Vagina (tissue), 2 donors: ENCODE results near the gene CALB2. TPM values are rescaled to one million over a fixed set of nuclear protein-coding genes. Genes with fewer than 3 reads are reported as not detected.
"Not testable (repeated sequence)": the region's sequence is repeated elsewhere in the genome, so short reads cannot be mapped to it uniquely, and the experiment has no call there.

Experiments
- DNase-seq, 2 donors: peaks; one replicate each; pipeline ENCODE4 v3.0.0-alpha.2; 2017; ENCODE audit errors: extremely low spot score in 2 of 2
- H3K27ac ChIP-seq: fragments of 200-600 bp; sonication (generic); one replicate; pipeline ENCODE4 v1.5.1; 2019
- H3K27me3 ChIP-seq: fragments of 200-600 bp; sonication (generic); one replicate; pipeline ENCODE4 v1.5.1; 2019
- H3K36me3 ChIP-seq, 2 donors: fragments of 200-600 bp; sonication (generic); one replicate each; pipeline ENCODE4 v1.5.1; 2017 to 2019
- H3K4me1 ChIP-seq: fragments of 200-600 bp; sonication (generic); one replicate; pipeline ENCODE4 v1.5.1; 2019
- H3K4me3 ChIP-seq, 2 donors: fragments of 200-600 bp; sonication (generic); 1 replicate in 1 of 2; 2 replicates in 1 of 2; pipeline ENCODE4 v1.5.1; 2016 to 2019
- H3K9me3 ChIP-seq: fragments of 200-600 bp; sonication (generic); one replicate; pipeline ENCODE4 v1.5.1; 2019
- POLR2A ChIP-seq, 2 donors: fragments of 450-650 bp; IDR thresholded peaks; one replicate each; pipeline ENCODE4 v1.6.1; 2017; ENCODE audit warnings: antibody characterized with exemption in 2 of 2, mild to moderate bottlenecking in 2 of 2, moderate library complexity in 2 of 2
- POLR2AphosphoS5 ChIP-seq, 2 donors: sonication (generic); formaldehyde crosslinking; IDR thresholded peaks; one replicate each; pipeline ENCODE4 v1.9.0; 2017; ENCODE audit warnings: antibody characterized with exemption in 2 of 2, mild to moderate bottlenecking in 2 of 2, low read depth in 1 of 2; ENCODE audit not compliant: insufficient read depth in 1 of 2
- intact Hi-C: fragments of 100-400 bp; cut with DNase I; formaldehyde crosslinking; loops from one replicate; pipeline ENCODE4 v1.15.1; 2023
- total RNA-seq: library from RNA; depleted of rRNA; stranded (reverse); fragments of >200 nt; gene quantifications from one replicate; pipeline ENCODE4 v1.2.3, GENCODE V29; 2016
- TF ChIP-seq, protein P1 (sequence below), 3 experiments: fragments of 450-650 bp in 2 of 3; fragments of 200-600 bp in 1 of 3; sonication (generic) in 1 of 3; IDR thresholded peaks; one replicate each; pipeline ENCODE4 v1.5.1; 2017 to 2019; ENCODE audit warnings: antibody characterized with exemption in 3 of 3, mild to moderate bottlenecking in 2 of 3, moderate library complexity in 2 of 3

The CALB2 gene
- total RNA-seq, 1 donor from 2014 or later, result 3.9 TPM

DNA sequence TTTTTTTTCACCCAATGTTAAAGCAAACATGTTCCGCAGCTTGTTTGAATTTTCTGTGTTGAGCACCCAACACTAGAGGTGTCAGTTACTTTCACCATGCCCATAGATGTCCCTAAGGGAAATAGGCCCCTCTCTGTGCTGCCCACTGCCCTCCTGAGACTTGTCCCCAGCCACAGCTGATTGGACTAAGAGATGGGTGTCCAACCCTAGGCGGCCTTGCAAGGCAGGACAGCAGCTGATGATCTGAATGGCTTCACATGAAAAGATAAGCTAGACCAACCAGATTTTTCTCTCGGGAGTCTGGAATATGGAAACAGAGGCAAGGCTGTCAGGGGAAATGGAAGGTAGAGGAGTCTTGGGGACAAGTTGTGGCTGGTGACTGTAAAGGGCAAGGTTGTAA is 6.1 kb upstream of the CALB2 start:
- Histone ChIP-seq H3K36me3 (no peaks in the 10 kb centered on the region), H3K4me3 (no peak overlapping the region), H3K27ac (no peak overlapping the region), H3K4me1 (no peaks in the 10 kb centered on the region), H3K27me3 (no peaks in the 10 kb centered on the region), H3K9me3 (no peaks in the 10 kb centered on the region)
- DNase-seq, result peak in 1 of 2 donors; percentile 25
- TF ChIP-seq POLR2A (IDR thresholded peaks at IDR 0.05), result no peak
- no peak for TF ChIP-seq POLR2AphosphoS5 (IDR thresholded peaks at IDR 0.05; ENCODE audit: insufficient read depth in 1 of 2, low read depth in 1 of 2)
- TF ChIP-seq, protein P1, sequence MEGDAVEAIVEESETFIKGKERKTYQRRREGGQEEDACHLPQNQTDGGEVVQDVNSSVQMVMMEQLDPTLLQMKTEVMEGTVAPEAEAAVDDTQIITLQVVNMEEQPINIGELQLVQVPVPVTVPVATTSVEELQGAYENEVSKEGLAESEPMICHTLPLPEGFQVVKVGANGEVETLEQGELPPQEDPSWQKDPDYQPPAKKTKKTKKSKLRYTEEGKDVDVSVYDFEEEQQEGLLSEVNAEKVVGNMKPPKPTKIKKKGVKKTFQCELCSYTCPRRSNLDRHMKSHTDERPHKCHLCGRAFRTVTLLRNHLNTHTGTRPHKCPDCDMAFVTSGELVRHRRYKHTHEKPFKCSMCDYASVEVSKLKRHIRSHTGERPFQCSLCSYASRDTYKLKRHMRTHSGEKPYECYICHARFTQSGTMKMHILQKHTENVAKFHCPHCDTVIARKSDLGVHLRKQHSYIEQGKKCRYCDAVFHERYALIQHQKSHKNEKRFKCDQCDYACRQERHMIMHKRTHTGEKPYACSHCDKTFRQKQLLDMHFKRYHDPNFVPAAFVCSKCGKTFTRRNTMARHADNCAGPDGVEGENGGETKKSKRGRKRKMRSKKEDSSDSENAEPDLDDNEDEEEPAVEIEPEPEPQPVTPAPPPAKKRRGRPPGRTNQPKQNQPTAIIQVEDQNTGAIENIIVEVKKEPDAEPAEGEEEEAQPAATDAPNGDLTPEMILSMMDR (IDR thresholded peaks at IDR 0.05), result no peak
- intact Hi-C loops, result no loop called here

GRCh38 chr16:71352963-71353460 is 5.5 kb upstream of the CALB2 start:
- DNase-seq, result peak in 1 of 2 donors; percentile 58
- H3K36me3 ChIP-seq, result no peaks in the 10 kb centered on the region
- no peak overlapping the region for H3K27ac ChIP-seq
- H3K4me1 ChIP-seq, result peaks cover 4% of the 10 kb centered on the region
- H3K9me3 ChIP-seq, result no peaks in the 10 kb centered on the region
- intact Hi-C loops, result no loop called here
- TF ChIP-seq, protein P1 (IDR thresholded peaks at IDR 0.05), result no peak
- TF ChIP-seq POLR2AphosphoS5 (IDR thresholded peaks at IDR 0.05; ENCODE audit: insufficient read depth in 1 of 2, low read depth in 1 of 2) (no peak), POLR2A (IDR thresholded peaks at IDR 0.05) (no peak)
- no peaks in the 10 kb centered on the region for H3K27me3 ChIP-seq
- no peak overlapping the region for H3K4me3 ChIP-seq

DNA sequence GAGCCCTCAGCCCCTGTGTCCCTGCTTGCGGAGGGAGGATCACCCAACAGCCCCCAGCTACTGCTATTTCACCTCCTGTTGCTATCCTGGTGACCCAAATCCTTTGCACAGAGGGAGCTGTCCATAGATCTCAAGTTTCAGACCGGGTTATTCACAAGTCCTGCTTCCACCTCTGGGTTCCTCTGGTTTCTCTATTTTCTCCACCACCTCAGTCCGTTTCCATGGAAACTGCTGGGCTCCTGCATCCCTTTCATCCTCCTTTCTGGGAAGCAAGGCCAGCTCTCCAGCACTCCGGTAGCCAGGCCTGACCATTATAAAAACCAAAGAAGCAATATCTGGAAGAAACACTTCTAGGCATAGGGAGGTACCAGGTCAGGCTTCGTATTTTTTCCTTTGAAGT is 4.8 kb upstream of the CALB2 start:
- no peaks in the 10 kb centered on the region for H3K9me3 ChIP-seq
- H3K4me1 ChIP-seq, result peaks cover 11% of the 10 kb centered on the region
- no peak for TF ChIP-seq POLR2AphosphoS5 (IDR thresholded peaks at IDR 0.05; ENCODE audit: insufficient read depth in 1 of 2, low read depth in 1 of 2)
- H3K36me3 ChIP-seq, result no peaks in the 10 kb centered on the region
- no peak overlapping the region for H3K27ac ChIP-seq
- no peak overlapping the region for H3K4me3 ChIP-seq
- DNase-seq, result no peak
- no peaks in the 10 kb centered on the region for H3K27me3 ChIP-seq
- intact Hi-C loops, result no loop called here

DNA sequence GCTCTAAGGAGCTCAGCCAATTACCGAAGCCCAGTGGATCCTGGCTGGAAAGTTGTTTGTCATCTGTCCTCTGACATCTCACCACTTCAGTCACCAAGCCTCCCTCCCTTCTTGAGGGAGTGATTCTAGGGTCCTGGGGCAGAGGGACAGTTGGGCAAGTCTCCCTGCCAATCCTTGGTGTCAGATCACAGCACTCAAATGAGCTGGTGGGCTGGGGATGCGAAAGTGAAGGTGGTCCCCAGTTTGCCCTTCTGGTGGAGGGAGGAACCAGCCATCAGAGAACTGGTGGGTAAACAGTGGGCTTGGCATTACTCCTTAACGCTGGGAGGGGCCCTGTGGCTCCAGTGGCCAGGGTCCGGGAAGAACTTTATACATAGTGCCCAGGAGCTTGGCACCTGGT is 4.4 kb upstream of the CALB2 start:
- TF ChIP-seq, protein P1 (IDR thresholded peaks at IDR 0.05), result no peak
- TF ChIP-seq POLR2AphosphoS5 (IDR thresholded peaks at IDR 0.05; ENCODE audit: insufficient read depth in 1 of 2, low read depth in 1 of 2), result no peak
- TF ChIP-seq POLR2A (IDR thresholded peaks at IDR 0.05), result no peak
- intact Hi-C loops, result no loop called here

GRCh38 chr16:71356051-71356740 is 2.3 kb upstream of the CALB2 start:
- TF ChIP-seq, protein P1 (IDR thresholded peaks at IDR 0.05), result no peak
- TF ChIP-seq POLR2A (IDR thresholded peaks at IDR 0.05) (no peak), POLR2AphosphoS5 (IDR thresholded peaks at IDR 0.05; ENCODE audit: insufficient read depth in 1 of 2, low read depth in 1 of 2) (no peak)
- peaks cover 14% of the 10 kb centered on the region for H3K4me1 ChIP-seq
- no peak overlapping the region for H3K4me3 ChIP-seq
- no peaks in the 10 kb centered on the region for H3K27me3 ChIP-seq
- no peak overlapping the region for H3K27ac ChIP-seq
- intact Hi-C loops, result no loop called here
- no peaks in the 10 kb centered on the region for H3K36me3 ChIP-seq
- DNase-seq, result no peak
- H3K9me3 ChIP-seq, result no peaks in the 10 kb centered on the region

More for the DNA sequence above, 4.4 kb upstream of the CALB2 start:
- Histone ChIP-seq H3K4me1 (peaks cover 14% of the 10 kb centered on the region), H3K27ac (no peak overlapping the region), H3K27me3 (no peaks in the 10 kb centered on the region), H3K9me3 (no peaks in the 10 kb centered on the region), H3K4me3 (no peak overlapping the region), H3K36me3 (no peaks in the 10 kb centered on the region)
- DNase-seq, result no peak

GRCh38 chr16:71356936-71357335 is 1.6 kb upstream of the CALB2 start:
- H3K27me3 ChIP-seq, DNase-seq, H3K36me3 ChIP-seq, H3K27ac ChIP-seq, H3K9me3 ChIP-seq, H3K4me3 ChIP-seq, intact Hi-C loops: not testable (repeated sequence)
- peaks cover 14% of the 10 kb centered on the region for H3K4me1 ChIP-seq
